NCI-H2227 (cell line): ENCODE results near the gene MOB2.
A peak's percentile ranks its signal among the peaks of the same experiment; 100 is the strongest.
"Not testable (repeated sequence)": the region's sequence is repeated elsewhere in the genome, so short reads cannot be mapped to it uniquely, and the experiment has no call there.

Source experiments
- DNase-seq: peaks from one replicate; lab custom pipeline; 2025; ENCODE audit not compliant: unreplicated experiment; lab: John Stamatoyannopoulos, UW

MOB2 gene

DNA sequence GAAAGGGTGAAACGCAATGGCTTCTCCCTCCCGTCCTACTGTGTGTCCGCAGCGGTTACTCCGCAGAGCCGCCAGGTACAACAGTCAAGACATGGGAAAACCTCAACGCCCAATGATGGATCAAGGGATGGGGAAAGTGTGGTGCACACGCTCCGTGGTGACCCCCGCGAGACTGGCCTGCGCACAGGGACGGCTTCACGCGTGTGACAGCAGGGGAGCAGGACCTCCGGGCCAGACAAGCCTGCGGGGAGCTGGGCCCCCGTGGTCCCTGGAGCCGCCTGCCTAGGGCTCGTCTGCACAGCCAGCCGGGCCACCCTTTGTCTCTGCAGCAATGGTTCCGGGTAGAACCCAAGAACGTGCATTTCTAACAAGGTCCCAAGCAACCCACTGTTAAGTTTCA lies 31.7 kb upstream of the MOB2 start:
- DNase-seq: no peak

DNA sequence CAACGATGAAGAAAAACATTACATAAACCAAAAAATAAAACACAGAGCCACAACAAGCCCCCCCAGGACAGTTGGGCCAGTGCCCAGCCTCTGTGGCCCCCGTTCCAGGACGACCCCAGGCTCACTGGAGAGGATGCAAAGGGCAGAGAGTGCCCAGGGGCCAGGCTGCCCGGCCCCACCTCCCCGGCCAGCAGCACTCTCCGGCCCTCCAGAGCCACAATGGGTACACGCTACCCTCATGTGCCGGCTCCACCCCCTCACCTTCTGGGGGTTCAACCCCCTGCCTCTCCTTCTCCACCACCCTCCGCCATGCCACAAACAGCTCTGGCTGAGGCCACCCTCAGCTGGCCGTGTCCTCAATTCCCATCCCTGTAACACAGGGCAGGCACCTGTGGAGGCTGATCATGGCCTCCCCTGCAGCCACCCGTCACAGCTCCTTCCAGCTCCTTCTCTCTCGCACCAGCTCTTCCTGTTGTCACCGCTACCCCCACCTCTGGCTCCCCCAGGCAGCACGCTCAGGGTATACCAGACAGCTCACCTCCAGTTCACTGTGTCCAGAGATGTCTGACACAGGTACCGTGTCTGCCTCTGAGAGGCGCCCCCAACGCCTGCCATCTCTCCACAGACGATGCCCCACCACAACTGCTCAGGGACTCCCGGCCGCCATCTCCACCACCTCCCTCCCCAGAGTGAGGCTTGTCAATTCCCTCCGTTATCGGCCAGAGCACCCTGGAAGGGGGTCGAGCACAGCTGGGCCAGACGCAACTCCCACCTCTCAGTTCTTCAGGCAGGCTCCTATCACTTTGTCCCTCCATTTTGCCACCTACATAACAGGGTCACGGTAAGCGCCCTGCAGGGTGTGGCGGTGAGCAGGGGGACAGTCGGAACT lies 30.8 kb upstream of the MOB2 start:
- no peak for DNase-seq

DNA sequence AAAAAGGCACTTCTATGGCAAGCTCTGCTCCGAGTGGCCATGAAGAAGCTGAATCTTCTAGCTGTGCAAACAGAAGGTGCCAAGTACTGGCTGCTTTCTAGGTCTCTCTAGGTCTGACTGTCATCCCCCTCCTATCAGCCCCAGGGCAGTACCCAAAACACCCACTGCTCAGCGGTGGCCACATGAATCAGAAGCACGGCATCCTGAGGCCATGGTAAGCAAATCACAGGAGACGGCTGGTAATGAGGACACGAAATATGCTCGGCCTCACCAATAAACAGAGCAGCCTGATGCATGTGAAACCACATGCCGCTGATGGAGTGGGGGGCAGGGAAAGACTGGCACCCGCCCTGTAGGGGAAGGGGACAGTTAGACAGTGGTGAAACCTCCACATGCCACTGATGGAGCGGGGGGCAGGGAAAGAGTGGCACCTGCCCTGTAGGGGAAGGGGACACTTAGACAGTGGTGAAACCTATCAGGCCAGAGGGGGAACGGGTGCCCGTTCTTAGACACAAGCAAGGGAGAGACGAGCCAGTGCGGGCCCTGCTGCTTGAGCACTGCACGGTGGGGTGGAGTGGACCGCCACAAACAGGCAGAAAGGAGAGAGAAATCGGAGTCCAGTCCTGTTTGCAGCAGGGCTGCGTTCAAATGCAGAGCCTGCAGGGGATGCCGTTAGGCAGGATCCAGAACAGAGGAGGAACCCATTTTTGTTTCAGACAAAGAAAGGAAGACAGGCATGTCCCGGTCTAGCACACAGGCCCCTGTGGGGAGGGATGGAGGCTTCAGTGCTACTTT lies 29.9 kb upstream of the MOB2 start:
- DNase-seq: no peak

DNA sequence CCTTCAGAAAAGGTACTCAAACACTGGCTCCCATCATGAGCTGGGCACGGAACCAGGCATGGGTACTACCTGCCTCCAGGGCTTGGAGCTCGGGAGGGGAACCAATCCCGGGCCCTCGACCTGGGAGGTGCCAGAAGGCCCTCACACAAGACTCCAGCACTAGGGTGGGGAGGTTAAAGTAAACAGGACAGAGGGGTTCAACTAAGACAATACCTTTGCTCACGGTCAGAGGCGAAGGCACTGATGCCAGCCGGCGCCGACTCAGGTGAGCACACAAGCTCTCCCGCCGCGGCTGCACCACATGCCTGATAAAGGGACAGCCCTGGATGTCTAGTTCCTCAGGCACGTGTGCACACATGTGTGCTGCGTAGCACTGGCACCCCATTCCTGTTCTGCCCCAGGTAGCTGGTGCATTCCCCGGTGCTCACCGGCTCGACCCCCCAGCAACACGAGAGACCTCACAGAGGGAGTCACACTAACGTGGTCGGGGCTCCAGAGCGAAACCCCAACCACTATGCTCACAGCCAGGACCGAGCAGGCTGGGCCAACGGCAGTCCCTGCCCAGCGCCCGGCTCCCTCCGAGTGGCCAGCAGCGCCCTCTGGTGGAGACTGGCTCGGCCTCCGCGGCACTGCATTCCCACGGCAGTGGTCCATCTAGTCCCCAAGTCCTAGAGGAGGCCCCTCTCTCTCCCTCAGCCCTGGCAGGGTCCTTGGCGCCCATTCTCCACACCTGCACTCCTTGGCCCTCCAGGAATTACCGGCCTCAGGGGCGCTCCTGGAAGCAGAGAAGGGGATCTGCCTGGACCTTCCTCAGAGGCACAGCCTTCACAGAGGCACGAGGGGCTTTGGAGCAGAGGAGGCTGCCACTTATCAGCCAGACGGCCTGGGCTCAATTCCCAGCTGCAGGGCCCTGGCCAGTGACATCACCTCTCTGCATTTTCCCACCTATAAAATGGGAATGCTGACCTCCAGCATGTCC lies 28.8 kb upstream of the MOB2 start:
- DNase-seq: peak; percentile 91

DNA sequence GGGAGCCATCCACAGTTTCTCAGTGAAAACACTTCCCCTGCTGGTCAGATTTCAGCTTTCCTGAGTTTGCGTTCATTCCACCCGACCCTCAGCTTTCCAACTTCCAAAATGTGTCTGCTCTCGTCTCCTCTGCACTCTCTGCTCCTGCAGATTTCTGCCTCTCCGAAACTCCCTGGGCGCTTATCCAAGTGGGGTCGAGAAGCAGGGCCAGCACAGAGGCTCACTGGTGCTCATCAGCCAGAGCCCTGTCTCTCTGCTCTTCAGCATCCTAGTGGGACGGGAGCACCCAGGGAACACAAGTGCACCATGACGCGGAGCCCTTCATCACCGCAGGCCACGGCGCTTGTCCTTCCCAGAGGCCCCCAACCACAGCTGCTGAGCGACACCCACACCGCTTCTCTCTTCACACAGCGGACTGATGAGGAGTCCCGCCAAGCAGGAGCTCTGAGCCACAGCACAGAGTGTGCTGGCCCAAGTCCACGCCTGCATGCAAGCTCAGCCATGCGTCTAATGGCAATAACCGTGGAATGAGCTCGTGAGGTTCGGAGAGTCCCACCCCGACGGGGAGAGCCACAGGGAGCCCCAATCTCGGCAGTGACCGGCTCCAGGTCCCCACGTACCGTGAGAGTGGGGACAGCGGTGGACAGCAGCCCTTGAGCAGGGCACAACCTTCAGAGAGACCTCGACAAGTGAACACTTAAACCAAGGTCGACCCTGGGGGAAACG lies 27.9 kb upstream of the MOB2 start:
- DNase-seq: no peak

DNA sequence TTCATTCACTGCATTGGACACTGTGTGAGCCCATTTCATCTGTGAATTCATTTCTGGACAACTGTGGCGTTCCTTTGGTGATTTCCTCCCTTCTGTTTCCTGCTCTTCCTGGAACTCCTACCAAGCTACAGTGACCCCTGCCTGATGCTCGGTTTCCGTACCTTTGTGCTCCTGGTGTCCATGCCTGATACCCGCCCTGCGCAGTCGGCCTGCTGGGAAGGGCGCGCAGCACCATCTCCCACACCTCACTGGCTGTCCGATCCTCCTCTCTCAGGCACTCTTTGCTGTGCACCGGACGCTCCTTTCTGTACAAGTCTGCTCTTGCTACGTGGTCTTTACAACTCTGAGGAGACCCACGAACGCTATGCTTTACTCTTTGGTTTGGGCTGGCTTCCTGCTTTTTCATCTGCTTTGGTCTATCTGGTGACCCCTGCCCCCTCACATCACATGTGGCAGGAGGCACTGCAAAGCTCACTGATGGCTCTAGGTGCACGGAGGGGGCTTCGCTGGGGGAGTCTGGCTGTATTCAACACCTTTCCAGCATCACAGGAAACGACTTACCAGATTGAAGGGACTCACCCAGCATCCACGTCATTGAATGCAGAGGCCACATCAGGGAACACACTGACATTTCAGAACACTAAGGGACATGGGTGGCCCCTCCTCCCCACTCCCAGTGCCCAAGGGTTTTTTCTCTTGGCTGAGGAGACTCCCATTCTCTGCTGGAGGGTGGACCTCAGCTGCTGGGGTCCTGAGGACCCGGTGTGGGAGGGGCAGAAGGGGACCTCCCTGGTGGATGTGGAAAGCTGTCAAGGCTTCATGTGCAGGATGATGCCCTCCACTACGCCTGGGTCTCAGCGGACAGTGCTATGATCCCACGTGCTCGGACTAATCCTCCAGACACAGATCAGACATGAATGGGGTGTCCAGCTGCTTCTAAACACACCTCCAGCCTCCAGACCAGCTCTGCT lies 27.0 kb upstream of the MOB2 start:
- DNase-seq: no peak

DNA sequence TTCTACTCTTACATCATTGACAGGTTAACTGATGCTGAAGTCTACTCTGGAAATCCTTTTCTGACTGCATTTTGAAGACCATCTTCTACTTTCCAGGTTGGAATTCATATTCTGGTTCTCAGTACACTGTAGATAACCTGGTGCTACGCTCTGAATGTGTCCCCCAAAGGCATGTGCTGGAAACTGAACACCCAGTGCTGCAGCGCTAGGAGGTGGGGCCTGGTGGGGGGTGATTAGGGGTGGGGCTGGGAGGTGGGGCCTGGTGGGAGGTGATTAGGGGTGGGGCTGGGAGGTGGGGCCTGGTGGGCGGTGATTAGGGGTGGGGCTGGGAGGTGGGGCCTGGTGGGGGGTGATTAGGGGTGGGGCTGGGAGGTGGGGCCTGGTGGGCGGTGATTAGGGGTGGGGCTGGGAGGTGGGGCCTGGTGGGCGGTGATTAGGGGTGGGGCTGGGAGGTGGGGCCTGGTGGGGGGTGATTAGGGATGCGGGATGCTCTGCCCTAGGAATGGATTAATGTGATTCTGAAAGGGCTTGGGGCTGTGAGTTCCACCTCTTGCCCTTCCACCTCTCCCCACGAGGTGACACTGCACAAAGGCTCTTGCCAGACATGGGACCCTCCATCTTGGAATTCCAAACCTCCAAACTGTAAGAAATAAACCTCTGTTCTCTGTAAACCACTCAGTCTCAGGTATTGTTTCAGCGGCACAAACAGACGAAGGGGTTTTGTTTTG lies 26.1 kb upstream of the MOB2 start:
- not testable (repeated sequence) for DNase-seq

DNA sequence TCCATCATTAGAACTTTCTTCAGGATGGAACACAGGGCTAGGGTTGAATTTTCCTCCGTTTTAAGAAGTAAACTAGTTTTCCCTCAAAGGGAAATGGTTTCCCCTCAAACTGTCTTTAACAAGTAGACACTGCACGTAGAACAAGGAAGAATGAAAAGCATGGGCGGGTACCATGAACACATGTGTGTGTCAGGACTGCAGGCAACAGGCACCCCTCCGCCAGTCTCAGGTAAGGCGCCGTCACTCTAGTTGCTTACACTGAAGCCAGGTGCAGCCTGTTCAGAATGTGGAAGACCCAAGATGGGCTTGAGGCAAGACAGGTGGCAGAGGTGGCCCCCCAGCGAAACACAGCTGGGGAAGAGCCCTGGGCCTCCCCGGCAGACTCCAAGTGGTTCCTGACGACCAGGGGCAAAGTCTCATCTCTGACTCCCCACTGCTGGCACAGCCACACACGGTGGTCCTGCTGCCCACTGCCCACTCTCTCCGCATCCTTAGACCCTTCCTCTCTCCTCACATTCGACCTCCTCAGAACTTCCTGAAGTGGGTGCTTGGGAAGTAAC lies 25.4 kb upstream of the MOB2 start:
- DNase-seq: no peak

DNA sequence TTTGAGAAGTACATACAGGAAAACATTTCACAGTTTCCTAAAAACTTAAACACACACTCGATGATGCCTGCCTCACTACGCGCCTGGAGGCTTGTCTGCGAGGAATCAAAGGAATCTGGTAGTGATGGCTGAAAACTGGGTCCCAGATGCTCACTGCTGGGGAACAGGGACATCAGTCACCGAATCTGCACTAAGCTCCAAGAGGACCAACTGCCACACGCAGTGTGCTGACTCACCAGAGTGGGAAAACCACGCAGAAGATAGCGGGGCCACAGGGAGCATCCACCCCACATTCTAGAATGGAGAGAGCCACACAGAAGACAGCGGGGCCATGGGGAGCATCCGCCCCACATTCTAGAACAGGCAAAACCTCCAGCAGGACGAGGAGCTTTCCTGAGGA lies 24.3 kb upstream of the MOB2 start:
- no peak for DNase-seq

DNA sequence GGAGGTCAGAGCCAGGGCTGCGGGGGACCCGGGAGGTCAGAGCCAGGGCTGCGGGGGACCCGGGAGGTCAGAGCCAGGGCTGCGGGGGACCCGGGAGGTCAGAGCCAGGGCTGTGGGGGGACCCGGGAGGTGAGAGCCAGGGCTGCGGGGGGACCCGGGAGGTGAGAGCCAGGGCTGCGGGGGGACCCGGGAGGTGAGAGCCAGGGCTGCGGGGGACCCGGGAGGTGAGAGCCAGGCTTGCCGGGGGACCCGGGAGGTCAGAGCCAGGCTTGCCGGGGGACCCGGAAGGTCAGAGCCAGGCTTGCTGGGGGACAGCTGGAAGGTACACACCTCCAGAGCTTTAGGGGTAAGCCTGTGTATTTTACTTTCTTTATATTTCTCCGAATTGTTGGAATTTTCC lies 23.8 kb upstream of the MOB2 start:
- not testable (repeated sequence) for DNase-seq

DNA sequence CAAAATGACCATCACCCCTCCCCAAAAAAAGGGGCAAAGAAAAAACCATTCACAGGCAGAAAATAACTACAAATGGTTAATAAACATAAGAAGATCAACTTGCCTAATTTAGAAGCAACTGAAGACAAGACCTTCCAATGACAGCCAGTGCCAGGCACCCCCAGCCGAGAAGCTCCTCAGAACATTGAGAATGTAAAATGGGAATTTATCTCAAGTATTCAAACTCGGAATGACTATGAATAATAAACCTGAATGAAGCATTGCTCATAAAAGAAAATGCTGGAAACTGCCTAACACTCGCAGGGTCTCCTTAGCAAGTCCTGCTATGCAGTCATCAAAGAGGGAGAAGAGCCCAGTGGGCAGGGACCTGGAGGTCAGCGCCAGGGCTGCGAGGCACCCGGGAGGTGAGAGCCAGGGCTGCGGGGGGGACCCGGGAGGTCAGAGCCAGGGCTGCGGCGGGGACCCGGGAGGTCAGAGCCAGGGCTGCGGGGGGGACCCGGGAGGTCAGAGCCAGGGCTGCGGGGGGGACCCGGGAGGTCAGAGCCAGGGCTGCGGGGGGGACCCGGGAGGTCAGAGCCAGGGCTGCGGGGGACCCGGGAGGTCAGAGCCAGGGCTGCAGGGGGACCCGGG lies 23.2 kb upstream of the MOB2 start:
- no peak for DNase-seq

DNA sequence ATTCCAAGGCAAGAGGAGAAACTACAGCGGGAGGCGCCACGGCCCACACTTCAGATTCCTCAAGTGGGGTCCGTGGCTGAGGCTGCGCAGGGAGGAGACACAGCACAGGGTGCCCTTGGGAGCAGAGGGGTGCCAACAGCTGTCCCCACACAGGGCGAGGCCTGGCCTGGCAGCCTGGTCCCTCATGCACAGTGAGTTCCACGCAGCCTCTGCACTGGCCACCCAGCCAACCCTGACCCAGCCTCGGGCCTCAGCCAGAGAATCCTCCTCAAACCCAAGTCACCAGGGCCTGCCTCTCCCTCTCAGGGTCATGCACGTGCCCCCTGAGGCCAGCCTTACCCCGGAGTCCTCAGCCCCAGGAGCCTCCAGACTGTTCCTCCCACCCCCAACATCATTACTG lies 22.4 kb upstream of the MOB2 start:
- DNase-seq: no peak

DNA sequence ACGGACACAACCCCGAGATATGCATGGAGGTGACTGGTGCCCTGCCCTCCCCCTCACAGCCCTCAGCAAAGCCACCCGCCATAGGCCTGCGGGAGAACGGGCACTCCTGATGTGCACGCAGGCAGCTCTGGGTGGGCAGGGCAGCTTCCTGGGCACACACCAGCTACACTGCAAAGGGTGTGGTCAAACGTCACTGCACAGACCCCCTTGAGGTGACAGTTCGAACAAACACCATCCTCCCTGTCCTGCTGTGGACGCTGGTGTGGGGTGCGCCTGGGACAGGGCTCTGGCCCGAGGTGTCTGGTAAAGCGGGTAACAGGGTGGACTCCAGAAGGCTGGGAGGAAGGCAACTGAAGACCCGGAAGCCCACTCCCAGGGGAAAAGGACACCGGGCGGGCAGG lies 21.9 kb upstream of the MOB2 start:
- DNase-seq: no peak

DNA sequence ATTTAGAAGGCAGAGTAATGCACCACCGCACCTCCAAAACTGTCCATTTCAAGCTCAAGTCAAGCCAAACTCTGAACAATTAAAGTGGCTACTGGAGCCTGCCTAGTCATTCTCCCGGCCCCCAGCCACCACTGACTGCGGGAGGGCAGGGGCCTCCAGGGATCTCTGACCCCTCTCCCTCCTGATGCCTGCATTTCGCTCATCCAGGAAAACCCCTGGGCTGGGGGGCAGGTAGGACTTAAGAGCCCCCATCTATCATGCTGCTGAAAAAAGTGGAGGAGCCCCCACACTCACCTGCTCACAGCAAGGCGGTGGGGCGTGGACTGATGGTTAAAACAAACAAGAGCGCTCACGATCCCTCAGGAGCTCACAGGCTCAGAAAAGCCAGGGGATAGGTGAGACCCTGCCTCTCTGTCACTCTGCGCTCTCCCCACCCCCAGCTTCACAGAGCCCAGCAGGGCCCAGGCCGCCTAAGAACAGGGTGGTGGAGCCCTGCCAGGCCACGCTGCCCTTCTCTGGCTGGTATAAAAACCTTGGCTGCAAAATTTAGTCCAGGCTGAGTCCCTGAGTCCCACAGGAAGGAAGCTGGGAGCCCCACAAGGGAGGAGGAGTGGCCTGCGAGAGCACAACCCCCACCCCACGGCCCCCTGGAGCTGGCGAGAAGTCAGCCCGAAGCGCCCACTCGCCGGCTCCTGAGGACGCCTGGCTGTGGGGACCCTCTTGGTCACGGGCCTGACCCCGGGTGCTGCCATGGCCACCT lies 21.0 kb upstream of the MOB2 start:
- no peak for DNase-seq

DNA sequence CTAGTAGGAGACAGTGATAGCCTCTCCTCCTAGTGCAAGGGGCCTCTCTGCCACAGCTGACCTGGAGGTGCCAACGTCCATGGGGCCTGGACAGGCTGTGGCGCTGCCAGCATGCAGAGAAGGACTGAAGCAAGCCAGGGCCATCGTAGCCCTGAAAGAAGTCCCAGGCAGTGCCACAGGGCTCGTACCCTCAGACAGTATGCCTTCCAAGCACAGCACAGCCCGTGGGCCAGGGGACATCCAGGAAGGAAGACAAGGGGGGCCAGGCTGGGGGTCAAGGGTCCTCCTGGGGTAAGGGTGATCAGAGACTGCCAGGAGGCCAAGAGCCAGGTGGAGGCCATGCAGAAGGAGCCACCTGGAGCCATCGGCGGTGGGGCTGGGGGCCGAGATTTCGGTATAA lies 20.4 kb upstream of the MOB2 start:
- no peak for DNase-seq

DNA sequence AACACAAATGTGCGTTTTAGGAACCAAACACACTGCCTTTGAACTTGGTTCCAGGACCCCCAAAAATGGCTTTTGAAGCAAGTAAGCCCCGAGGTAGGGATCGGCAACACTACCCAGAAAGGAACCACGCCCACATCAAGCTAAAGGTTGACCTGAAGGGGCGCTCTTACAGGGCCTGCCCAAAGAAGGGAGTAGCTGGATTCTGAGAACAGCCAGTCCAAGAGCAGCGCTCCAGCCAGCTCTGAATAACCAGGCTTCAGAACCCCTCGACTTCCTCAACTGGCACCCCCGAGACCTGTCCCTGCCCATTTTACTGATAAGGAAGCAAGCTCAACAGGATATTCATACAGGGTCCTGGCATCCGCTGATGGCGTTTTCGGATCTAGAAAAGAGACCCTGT lies 18.9 kb upstream of the MOB2 start:
- DNase-seq: no peak
